HG03103 (cell line): ENCODE measurements around the gene BORCS5.
A peak's percentile ranks its signal among the peaks of the same experiment; 100 is the strongest.
"Not testable (repeated sequence)": the region's sequence is repeated elsewhere in the genome, so short reads cannot be mapped to it uniquely, and the experiment has no call there.

Experiments used
- ATAC-seq: cut with Tn5 transposase; IDR thresholded peaks from one replicate; pipeline ENCODE4 v1.9.1; 2021; ENCODE audit warnings: low read depth; ENCODE audit not compliant: unreplicated experiment

BORCS5 gene

DNA sequence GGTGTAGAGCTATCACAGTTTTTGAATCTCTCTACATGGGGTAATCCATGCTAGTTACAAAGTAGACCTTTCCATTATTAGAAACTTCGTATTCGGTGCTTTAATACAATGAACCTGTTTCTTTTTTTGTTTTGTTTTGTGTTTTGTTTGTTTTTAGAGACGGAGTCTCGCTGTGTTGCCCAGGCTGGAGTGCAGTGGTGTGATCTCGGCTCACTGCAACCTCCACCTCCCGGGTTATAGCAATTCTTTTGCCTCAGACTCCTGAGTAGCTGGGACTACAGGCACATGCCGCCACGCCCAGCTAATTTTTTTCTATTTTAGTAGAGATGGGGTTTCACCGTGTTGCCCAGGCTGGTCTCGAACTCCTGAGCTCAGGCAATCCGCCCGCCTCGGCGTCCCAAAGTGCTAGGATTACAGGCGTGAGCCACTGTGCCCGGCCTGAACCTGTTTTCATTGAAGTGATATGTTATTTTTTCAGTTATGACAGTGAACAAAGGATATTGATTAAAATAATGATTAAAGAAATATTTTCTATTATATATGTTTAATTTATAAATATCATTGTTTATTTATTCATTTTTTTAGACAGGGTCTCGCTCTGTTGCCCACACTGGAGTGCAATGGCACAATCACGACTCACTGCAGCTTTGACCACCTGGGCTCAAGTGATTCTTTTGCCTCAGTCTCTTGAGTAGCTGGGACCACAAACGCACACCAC is 5.3 kb upstream of the BORCS5 start:
- ATAC-seq = not testable (repeated sequence)

DNA sequence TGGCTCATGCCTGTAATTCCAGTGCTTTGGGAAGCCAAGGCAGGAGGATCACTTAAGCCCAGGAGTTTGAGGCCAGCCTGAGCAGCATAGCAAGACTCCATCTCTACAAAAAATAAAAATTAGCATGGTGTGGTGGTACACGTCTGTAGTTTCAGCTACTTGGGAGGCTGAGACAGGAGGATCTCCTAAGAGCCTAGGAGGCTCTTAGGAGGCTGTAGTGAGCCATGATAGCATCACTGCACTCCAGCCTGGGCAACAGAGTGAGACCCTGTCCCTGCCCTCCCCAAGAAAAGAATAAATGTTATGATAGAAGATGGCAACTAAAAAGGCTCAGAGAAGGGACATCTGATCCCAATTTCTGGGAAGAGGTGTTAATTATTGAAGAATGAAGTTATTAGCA is 3.6 kb upstream of the BORCS5 start:
- no peak for ATAC-seq

- no peak for ATAC-seq
These were observed 3.1 kb upstream of the BORCS5 start for GRCh38 chr12:12353807-12354206.

DNA sequence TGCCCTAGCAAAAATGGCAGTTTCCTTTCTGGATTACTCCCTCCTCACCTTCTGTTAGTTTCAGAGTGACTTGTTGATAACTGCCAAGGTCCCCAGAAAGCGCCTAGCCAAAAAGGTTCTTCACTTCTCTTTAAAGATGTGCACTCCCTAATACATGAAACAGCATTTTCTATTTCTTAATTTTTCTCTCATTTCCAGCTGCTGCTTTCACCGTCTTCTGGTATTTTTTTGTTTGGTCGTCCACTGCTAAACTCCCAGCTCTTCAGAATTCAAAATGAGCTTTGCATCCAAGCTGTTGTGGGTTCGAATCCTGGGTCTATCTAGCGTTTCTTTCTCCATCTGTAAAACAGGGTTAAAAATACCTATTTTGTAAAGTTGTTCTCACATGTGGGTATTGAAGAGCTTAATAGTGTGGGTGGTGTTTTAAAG is 397 bp upstream of the BORCS5 start:
- no peak for ATAC-seq

GRCh38 chr12:12357719-12358461 is 1.0 kb downstream of the BORCS5 start:
- ATAC-seq = peak; percentile 5

- no peak for ATAC-seq
These were observed 1.6 kb downstream of the BORCS5 start for GRCh38 chr12:12358528-12358927.

DNA sequence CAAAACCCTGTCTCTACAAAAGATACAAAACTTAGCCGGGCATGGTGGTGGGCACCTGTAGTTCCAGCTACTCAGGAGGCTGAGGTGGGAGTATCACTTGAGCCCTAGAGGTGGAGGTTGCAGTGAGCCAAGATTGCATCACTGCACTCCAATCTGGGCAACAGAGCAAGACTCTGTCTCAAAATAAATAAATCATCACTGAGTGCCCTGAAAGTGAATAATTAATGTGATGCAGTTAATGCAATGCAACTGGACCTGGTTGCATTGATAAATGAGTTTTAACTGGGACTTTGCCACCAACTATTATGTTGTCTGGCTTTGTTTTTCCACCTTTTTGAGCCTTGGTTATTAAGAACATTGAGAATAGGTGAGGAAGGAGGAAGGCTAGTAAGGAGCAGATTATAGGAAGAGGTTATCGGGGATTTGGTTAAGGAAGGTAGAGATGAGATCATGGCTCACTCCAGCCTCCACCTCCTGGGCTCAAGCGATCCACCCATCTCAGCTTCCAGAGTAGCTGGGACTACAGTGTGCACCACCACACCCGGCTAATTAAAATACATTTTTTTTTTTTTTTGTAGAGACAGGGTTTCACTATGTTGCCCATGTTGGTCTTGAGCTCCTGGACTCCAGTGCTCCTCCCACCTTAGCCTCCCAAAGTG is 8.0 kb downstream of the BORCS5 start:
- ATAC-seq = no peak

DNA sequence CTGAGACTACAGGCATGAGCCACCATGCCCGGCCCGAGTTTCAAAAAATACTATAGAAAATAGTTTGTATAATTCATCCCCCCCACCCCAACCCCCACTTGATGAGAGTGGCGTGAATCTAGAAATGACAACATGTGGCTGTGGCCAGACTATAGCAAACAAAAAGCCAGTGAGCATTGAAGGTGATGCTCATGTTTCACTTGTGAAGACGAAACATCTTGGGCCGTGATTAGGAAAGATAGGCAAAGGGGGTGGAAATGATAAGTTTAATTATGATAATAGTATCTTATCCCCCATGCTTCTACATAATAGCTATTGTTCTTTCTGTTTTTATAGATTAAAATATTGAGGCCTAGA is 8.5 kb downstream of the BORCS5 start:
- no peak for ATAC-seq

DNA sequence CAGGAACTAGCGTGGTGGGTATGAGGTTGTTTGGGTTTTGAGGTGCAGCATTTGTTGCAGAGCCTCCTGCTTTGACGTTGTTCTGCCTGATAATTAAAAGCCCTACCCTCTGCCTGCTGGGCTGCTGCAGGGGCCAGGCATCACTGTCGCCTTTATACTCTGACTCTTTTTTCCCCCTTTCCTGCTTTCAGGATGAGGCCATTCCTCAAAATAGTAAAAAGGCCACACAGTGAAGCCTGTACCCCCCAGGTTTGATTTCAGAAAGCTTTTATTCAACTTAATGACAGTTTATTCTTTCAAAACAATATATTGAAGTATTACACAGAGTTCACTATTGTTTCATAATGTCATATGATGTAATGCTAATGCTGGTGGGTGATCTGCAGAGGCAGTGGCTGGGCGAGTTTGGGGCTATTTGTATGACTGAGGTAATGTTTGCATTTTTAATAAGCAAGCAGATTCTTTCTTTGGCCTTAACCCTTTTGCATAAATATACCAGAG is 9.1 kb downstream of the BORCS5 start:
- ATAC-seq = no peak

- ATAC-seq = no peak
These were observed 10.0 kb downstream of the BORCS5 start for GRCh38 chr12:12366701-12367481.

DNA sequence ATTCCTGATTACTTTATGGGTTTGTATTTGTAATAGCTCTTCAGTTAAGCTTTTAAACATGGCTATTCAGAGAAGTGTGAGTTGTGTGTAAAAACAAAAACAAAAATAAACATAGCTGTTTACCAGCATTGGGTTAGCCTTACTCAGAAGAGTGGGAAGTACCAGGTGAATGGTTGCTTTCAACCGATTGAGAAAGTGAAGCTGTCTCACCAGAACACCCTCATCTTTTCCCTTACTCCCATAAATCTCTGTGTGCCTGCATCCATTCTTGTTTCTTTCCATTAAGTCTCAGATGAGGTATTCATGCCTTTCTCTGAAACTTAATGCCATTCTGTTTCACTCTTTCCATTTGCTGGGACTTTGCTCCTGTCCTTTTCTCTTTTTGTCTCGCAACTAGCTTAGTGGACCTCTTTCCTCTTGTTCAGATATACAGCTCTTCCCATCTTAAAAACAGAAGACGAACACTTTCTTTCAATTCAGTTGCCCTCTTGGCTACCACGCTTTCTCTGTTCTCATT is 10.7 kb downstream of the BORCS5 start:
- no peak for ATAC-seq

DNA sequence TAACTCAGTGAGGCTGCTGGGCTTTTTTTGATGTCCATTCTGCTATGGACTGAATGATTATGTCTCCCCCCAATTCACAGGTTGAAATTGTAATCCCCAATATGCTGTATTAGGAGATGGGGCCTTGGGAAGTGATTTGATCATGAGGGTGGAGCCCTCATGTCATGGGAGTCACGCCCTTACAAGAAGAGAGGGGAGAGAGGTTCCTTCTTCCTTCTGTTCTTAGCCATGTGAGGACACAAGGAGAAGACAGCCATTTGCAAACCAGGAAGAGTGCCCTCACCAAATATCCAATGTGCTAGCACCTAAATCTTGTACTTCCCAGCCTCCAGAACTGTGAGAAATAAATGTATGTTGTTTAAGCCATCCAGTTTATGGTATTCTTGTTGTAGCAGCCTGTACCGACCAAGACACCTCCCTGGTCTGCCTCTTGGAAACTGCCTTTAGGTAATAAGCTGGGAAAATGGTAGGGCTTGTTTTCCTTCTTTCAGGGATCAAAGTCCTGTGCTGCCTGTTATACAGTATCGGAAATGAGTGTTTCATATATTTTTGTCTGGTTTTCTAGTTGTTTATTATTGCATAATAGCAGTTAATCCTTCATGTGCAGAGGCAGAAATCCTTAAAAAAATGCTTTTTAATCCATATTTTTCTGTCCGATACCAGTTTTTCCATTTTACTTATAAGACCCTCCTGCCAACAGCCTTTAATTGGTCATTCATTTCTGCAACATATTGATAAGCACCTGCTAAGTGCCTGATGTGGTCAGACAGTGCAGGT is 16.3 kb downstream of the BORCS5 start:
- ATAC-seq = no peak

GRCh38 chr12:12376646-12377448 is 20.0 kb downstream of the BORCS5 start:
- no peak for ATAC-seq

GRCh38 chr12:12378616-12379015 is 21.7 kb downstream of the BORCS5 start:
- ATAC-seq = no peak

DNA sequence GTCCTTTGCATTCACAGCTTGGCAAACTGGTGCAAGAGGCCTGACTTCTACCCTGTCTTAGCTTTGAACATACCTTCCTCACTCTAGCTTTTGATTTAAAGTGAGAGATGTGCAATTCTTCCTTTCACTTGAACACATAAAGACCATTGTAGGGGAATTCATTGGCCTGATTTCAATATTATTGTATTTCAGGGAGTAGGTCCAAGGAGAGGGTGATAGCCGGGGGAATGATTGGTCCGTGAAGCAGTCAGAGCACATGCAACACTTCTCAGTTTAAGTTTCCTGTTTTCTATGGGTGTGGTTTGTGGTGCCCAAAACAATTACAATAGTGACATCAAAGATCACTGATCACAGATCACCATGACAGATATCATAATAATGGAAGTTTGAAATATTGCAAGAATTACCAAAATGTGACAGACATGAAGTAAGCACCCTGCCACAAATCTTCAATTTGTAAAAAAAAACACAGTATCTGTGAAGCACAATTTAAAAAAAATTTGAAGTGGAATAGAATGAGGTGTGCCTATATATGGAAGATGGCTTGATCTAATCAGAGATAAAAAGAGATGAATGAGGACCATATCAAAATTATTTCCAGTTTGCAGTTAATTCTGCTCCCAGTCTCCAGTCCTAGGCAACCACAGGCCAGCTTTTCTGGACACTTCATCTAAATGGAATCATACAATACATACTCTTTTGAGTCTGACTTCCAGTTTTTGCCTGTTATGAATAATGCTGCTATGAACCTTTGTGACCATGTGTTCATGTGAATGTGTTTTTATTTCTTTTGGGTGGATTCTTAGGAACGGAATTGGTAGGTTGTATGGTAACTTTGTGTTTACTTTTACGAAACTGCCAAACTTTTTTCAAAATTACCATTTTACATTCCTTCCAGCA is 23.2 kb downstream of the BORCS5 start:
- ATAC-seq = no peak

- ATAC-seq = no peak
These were observed 24.2 kb downstream of the BORCS5 start for GRCh38 chr12:12380949-12381593.

- no peak for ATAC-seq
These were observed 25.1 kb downstream of the BORCS5 start for GRCh38 chr12:12381982-12382381.
